T47D (cell line): ENCODE results near the gene SPPL2A.
"Not testable (repeated sequence)": the region's sequence is repeated elsewhere in the genome, so short reads cannot be mapped to it uniquely, and the experiment has no call there.

Experiments
- DNase-seq, 2 experiments: peaks; one replicate each; pipeline versions ENCODE4 v3.0.0 to v3.0.0-alpha.2; 2011 to 2012; ENCODE audit warnings: low read depth in 1 of 2, low spot score in 1 of 2
- JUND ChIP-seq: IDR thresholded peaks from 2 replicates; pipeline ENCODE4 v1.6.1; 2012; ENCODE audit warnings: low read depth
- in situ Hi-C: cut with HindIII; loops from 2 replicates; pipeline ENCODE4 v1.10.0; 2016; ENCODE audit warnings: low sequenced_read_pairs, low pct_unique_long_range_greater_than_20kb

Gene SPPL2A

GRCh38 chr15:50765195-50765967 lies at the start of gene SPPL2A:
Gene SPPL2A, minus strand, starts transcription at chr15:50765706. Its CDS starts 173 bp downstream, at chr15:50765533.
- in situ Hi-C loops, result no loop called here
- TF ChIP-seq JUND, result no peak
- DNase-seq, result peak; percentile 79 to 81

- in situ Hi-C loops, result no loop called here
- DNase-seq, result no peak
- TF ChIP-seq JUND, result no peak
Observed at GRCh38 chr15:50814634-50815033, 49.1 kb upstream of the SPPL2A start.

- in situ Hi-C loops, result no loop called here
- no peak for DNase-seq
- TF ChIP-seq JUND, result no peak
Observed at GRCh38 chr15:50813865-50814264, 48.4 kb upstream of the SPPL2A start.

GRCh38 chr15:50813089-50813488 lies 47.6 kb upstream of the SPPL2A start:
- DNase-seq, result no peak
- in situ Hi-C loops, result no loop called here
- TF ChIP-seq JUND, result no peak

- DNase-seq, in situ Hi-C loops: not testable (repeated sequence)
Observed at GRCh38 chr15:50812181-50812506, 46.6 kb upstream of the SPPL2A start.

GRCh38 chr15:50811461-50812180 lies 46.1 kb upstream of the SPPL2A start:
- in situ Hi-C loops, DNase-seq: not testable (repeated sequence)

- no peak for TF ChIP-seq JUND
- no peak for DNase-seq
- in situ Hi-C loops, result no loop called here
Observed at GRCh38 chr15:50810128-50810527, 44.6 kb upstream of the SPPL2A start.

GRCh38 chr15:50808728-50809127 lies 43.2 kb upstream of the SPPL2A start:
- no peak for TF ChIP-seq JUND
- in situ Hi-C loops, result no loop called here
- no peak for DNase-seq

GRCh38 chr15:50803479-50804180 lies 38.1 kb upstream of the SPPL2A start:
- no peak for TF ChIP-seq JUND
- in situ Hi-C loops, result no loop called here
- DNase-seq, result no peak

- DNase-seq, result no peak
- in situ Hi-C loops, result no loop called here
- no peak for TF ChIP-seq JUND
Observed at GRCh38 chr15:50800715-50801114, 35.2 kb upstream of the SPPL2A start.

GRCh38 chr15:50798684-50799083 lies 33.2 kb upstream of the SPPL2A start:
- peak in 1 of 2 experiments; percentile 24 for DNase-seq
- in situ Hi-C loops, result no loop called here
- TF ChIP-seq JUND, result no peak

- DNase-seq, result peak in 1 of 2 experiments; percentile 86
- in situ Hi-C loops, result no loop called here
- no peak for TF ChIP-seq JUND
Observed at GRCh38 chr15:50797926-50798325, 32.4 kb upstream of the SPPL2A start.

GRCh38 chr15:50791486-50791885 lies 26.0 kb upstream of the SPPL2A start:
- no peak for TF ChIP-seq JUND
- in situ Hi-C loops, result no loop called here
- no peak for DNase-seq
